ENCODE measurements around the gene TAS2R31. TPM values are rescaled to one million over a fixed set of nuclear protein-coding genes. Genes with fewer than 3 reads are reported as not detected.

TAS2R31 gene
- total RNA-seq = 12.5 and 12.6 TPM in 2 replicates

DNA sequence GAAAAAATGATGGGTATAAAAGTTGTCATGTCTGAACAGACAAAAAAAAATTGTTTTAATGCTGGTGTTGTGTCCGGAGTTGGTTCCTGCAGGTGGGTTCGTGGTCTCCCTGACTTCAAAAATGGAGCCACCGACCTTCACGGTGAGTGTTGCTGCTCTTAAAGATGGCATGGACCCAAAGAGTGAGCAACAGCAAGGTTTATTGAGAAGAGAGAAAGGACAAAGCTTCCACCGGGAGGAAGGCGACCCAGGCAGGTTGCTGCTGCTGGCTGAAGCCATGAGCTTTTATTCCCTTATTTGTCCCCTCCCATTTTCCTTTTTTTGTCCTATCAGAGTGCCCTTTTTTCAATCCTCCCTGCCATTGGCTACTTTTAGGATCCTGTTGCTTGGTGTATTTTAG is at the start of gene TAS2R31:
TSS of gene TAS2R31 (minus strand) at position 101 of the 400 bp plus-strand sequence. CDS start at position 29, 72 bp downstream.

GRCh38 chr12:11062194-11062593 is 31.0 kb upstream of the TAS2R31 start, which contains the start of gene TAS2R46:
Gene TAS2R46 (minus strand): TSS chr12:11062294. CDS start chr12:11062294, 0 bp downstream.

GRCh38 chr12:11022520-11022919 is 8.7 kb downstream of the TAS2R31 start, which contains the start of gene TAS2R19:
Gene TAS2R19 (minus strand): TSS chr12:11022620. CDS start chr12:11022571, 49 bp downstream.

DNA sequence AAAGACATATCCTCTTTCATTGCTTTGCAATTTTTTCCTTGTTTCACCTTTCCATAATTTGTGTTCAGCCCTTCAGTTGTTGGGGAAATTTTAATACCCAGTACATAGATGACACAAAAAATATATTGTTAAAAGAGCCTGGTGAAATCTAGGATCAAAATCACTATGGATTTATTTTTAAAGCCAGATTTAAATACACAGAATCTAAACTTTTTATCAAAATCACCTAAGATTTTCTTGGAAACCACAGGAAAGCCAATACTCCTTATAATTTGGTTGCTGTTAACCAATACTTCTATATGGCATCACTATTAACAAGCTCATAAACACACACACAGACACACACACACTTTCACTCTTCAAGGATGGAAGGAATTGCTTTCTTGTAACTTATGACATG is 33.0 kb downstream of the TAS2R31 start, which contains the start of gene TAS2R20:
TSS of gene TAS2R20 (minus strand) at position 101 of the 400 bp plus-strand sequence. CDS start 429 bp downstream, outside the sequence.

DNA sequence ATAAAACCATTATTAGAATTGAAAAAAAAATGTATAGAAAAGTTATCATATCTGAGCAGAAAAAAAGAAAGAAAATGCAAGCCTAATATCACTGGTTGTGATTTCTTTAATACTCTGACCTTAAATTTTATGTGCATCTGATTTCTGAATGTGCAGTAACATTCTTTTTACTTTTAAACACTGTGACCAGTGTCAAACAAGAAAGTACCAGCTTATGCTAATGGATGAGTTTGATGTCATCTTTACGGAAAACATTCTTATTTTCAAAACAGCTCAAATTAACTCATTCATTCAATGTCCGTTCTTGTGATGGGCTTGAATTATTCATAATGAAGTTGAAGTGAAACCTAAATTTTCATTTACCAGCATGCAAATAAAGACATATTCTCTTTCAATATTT is 44.4 kb downstream of the TAS2R31 start, which contains the start of gene TAS2R50:
TSS of gene TAS2R50 (minus strand) at position 101 of the 400 bp plus-strand sequence. CDS start at position 49, 52 bp downstream.

Other genes starting within 250 kb of the TAS2R31 start
- gene TAS2R7, start 228.8 kb downstream of the TAS2R31 start, total RNA-seq = 0.13 and 0.14 TPM in 2 replicates
- not detected in 2 replicates for gene TAS2R8, start 224.1 kb downstream of the TAS2R31 start, total RNA-seq
- 0.13 TPM in 1 of 2 replicates, not detected in the other for gene TAS2R9, start 221.2 kb downstream of the TAS2R31 start, total RNA-seq
- 1.1 TPM in 2 replicates for gene TAS2R10, start 205.0 kb downstream of the TAS2R31 start, total RNA-seq
- gene PRR4, start 181.9 kb downstream of the TAS2R31 start, total RNA-seq = 1.9 and 2.3 TPM in 2 replicates
- gene PRH1, start 147.2 kb downstream of the TAS2R31 start, total RNA-seq = 22.9 and 38.6 TPM in 2 replicates
- gene TAS2R13, start 121.8 kb downstream of the TAS2R31 start, total RNA-seq = 2.9 and 5.2 TPM in 2 replicates
- gene PRH2, start 102.2 kb downstream of the TAS2R31 start, total RNA-seq = not detected in 2 replicates
- 4.9 and 6.8 TPM in 2 replicates for gene TAS2R14, start 92.1 kb downstream of the TAS2R31 start, total RNA-seq
- gene TAS2R50, start 44.5 kb downstream of the TAS2R31 start, total RNA-seq = 6.0 and 6.9 TPM in 2 replicates
- 7.2 and 8.6 TPM in 2 replicates for gene TAS2R20, start 33.1 kb downstream of the TAS2R31 start, total RNA-seq
- 9.8 and 13.0 TPM in 2 replicates for gene TAS2R19, start 8.8 kb downstream of the TAS2R31 start, total RNA-seq
- gene TAS2R46, start 30.9 kb upstream of the TAS2R31 start, total RNA-seq = 6.3 and 9.4 TPM in 2 replicates
- 10.2 TPM in 1 of 2 replicates, not detected in the other for gene TAS2R43, start 60.9 kb upstream of the TAS2R31 start, total RNA-seq
- gene TAS2R30, start 103.2 kb upstream of the TAS2R31 start, total RNA-seq = 14.9 and 15.2 TPM in 2 replicates
- 9.0 and 9.7 TPM in 2 replicates for gene SMIM10L1, start 139.8 kb upstream of the TAS2R31 start, total RNA-seq
- not detected in 2 replicates for gene TAS2R42, start 155.5 kb upstream of the TAS2R31 start, total RNA-seq
- not detected in 2 replicates for gene PRB3, start 238.3 kb upstream of the TAS2R31 start, total RNA-seq

All from thoracic aorta endothelial cell (primary cell).